Coronary artery (tissue), 2 donors: ENCODE data around the gene DNAH8.

Experiments
- DNase-seq: peaks from one replicate; pipeline ENCODE4 v3.0.0-alpha.2; 2017; ENCODE audit warnings: low spot score
- H3K27ac ChIP-seq, 2 donors: fragments of 200-600 bp; sonication (generic); one replicate each; pipeline ENCODE4 v1.5.1; 2016 to 2019
- H3K4me3 ChIP-seq: fragments of 200-600 bp; sonication (generic); 2 replicates; pipeline ENCODE4 v1.5.1; 2016; ENCODE audit warnings: mild to moderate bottlenecking, moderate library complexity
- TF ChIP-seq, protein P1 (sequence below): fragments of 200-600 bp; sonication (generic); IDR thresholded peaks from one replicate; pipeline ENCODE4 v1.5.1; 2019; ENCODE audit warnings: antibody characterized with exemption

DNAH8 gene

DNA sequence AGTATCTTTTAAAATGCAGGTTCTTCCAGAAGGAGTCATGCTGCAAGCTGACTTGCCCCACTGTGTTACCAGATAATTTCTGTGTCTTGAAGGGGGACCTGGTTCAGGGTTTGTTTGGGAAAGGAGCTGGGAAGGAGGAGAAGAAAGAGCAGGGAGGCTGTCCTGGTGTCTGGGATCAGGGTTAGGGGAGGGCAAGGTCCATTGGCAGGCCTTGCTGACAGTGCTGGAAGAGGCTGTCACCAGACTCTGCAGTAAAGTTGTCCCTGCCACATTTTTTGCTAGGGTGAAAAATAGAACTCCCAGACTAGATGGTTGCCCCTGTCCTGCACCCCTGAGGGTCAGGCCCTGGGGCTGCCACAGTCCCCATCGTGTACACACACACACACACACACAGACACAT, 348.4 kb downstream of the DNAH8 start:
- H3K4me3 ChIP-seq = no peak overlapping the region
- no peak overlapping the region for H3K27ac ChIP-seq
- TF ChIP-seq, protein P1, sequence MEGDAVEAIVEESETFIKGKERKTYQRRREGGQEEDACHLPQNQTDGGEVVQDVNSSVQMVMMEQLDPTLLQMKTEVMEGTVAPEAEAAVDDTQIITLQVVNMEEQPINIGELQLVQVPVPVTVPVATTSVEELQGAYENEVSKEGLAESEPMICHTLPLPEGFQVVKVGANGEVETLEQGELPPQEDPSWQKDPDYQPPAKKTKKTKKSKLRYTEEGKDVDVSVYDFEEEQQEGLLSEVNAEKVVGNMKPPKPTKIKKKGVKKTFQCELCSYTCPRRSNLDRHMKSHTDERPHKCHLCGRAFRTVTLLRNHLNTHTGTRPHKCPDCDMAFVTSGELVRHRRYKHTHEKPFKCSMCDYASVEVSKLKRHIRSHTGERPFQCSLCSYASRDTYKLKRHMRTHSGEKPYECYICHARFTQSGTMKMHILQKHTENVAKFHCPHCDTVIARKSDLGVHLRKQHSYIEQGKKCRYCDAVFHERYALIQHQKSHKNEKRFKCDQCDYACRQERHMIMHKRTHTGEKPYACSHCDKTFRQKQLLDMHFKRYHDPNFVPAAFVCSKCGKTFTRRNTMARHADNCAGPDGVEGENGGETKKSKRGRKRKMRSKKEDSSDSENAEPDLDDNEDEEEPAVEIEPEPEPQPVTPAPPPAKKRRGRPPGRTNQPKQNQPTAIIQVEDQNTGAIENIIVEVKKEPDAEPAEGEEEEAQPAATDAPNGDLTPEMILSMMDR = no peak
- no peak for DNase-seq

DNA sequence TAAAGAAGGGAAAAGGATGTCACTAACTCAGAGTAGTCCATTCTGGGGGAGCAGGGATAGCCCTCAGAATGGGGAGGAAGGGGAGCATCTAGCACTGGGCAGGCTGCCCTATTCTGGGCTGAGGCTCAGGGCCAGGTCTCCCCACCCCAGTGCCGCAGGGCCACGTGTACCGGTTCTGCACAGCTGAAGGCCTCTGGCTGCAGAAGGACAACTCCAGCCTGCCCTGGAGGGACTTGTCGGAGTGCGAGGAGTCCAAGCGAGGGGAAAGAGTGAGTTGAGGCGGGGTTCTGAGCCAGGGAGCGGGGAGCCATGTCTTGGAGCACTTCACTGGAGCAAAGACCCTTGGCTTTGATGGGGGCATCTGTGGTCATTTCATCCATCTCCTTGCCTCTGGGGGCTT, 350.4 kb downstream of the DNAH8 start:
- H3K27ac ChIP-seq = no peak overlapping the region
- no peak for DNase-seq
- TF ChIP-seq, protein P1 = no peak
- H3K4me3 ChIP-seq = no peak overlapping the region

- Histone ChIP-seq H3K27ac (no peak overlapping the region), H3K4me3 (no peak overlapping the region)
- no peak for DNase-seq
- TF ChIP-seq, protein P1 = no peak
Measured at GRCh38 chr6:39068391-39068790, 353.3 kb downstream of the DNAH8 start.

DNA sequence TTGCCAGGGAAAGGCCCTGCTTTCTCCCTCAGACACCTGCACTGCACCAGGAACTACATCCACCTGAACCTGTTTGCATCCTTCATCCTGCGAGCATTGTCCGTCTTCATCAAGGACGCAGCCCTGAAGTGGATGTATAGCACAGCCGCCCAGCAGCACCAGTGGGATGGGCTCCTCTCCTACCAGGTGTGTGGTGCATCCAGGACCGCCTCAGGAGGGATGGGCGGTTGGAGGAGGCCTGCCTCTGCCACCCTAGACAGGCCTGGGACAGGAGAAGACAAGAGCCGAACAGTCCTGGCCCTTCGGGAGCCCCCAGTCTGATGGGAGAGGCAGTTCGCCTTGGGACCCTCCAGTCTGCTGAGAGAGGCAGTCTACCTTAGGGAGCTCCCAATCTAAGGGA, 357.7 kb downstream of the DNAH8 start:
- TF ChIP-seq, protein P1 = no peak
- DNase-seq = peak; percentile 65
- Histone ChIP-seq H3K27ac (no peak overlapping the region), H3K4me3 (no peak overlapping the region)

- H3K4me3 ChIP-seq = no peak overlapping the region
- peak; percentile 65 for DNase-seq
- TF ChIP-seq, protein P1 = no peak
- no peak overlapping the region for H3K27ac ChIP-seq
Measured at GRCh38 chr6:39073471-39074355, 358.6 kb downstream of the DNAH8 start.

DNA sequence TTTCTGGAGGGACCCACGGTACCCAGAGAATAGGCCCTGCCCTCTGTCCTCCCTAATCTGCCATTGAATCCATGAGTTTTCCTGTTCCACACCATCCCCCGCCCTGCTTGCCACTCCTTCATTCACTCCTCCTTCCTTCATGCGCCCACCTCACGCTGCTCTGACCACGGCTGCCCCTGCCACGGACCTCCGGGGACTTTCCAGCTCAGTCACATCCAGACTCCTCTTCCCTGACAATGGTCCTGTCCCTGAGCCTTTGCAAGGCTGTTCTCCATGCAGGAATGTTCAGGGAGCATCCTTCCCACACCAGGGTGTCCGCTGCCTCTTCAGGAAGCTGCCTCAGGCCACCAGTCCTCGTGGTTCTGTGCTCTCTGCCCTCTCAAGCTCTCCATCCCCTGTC, 359.4 kb downstream of the DNAH8 start:
- Histone ChIP-seq H3K4me3 (no peak overlapping the region), H3K27ac (no peak overlapping the region)
- TF ChIP-seq, protein P1 = no peak
- DNase-seq = peak; percentile 60
